Muscle of arm (tissue), 14 donors: ENCODE results near the gene UAP1L1. TPM values are rescaled to one million over a fixed set of nuclear protein-coding genes. Genes with fewer than 3 reads are reported as not detected.
A peak's percentile ranks its signal among the peaks of the same experiment; 100 is the strongest.
"Not testable (repeated sequence)": the region's sequence is repeated elsewhere in the genome, so short reads cannot be mapped to it uniquely, and the experiment has no call there.

ENCODE experiments used
- DNase-seq: peaks from one replicate; pipeline ENCODE4 v3.0.0-alpha.2; 2013
- long read RNA-seq, 11 donors: transcript quantifications; one replicate each; lab custom pipeline, GENCODE V29; 2026
- polyA plus RNA-seq, 12 donors: library from polyadenylated mRNA; unstranded; fragments of 120-200 nt; gene quantifications; one replicate each; pipeline ENCODE4 v1.2.1, GENCODE V29; 2013; ENCODE audit not compliant: insufficient read length in 12 of 12

UAP1L1 gene
- 1 to 10 TPM in 10 of 12 donors, not detected in 2; 1.4 to 3.8 (median 1.8) TPM for polyA plus RNA-seq
- long read RNA-seq, donor 1, partial matches to known transcripts, result 0 of 1 reads
- long read RNA-seq, donor 1, other reads (novel, unspliced or antisense), result 0 of 1 reads
- long read RNA-seq, donor 2, result 0 reads
- long read RNA-seq, donor 3, result 0 reads
- long read RNA-seq, donor 4, result 0 reads
- long read RNA-seq, donor 5, result 0 reads
- long read RNA-seq, donor 6, partial matches to known transcripts, result 0 of 1 reads
- long read RNA-seq, donor 6, other reads (novel, unspliced or antisense), result 0 of 1 reads
- long read RNA-seq, donor 7, result 0 reads
- long read RNA-seq, donor 8, partial matches to known transcripts, result 0 of 2 reads
- long read RNA-seq, donor 8, other reads (novel, unspliced or antisense), result 0 of 2 reads
- long read RNA-seq, donor 9, result 0 reads
- long read RNA-seq, donor 10, result 0 reads
- long read RNA-seq, donor 11, result 0 reads

GRCh38 chr9:137077010-137077747 lies at the start of gene UAP1L1:
Gene UAP1L1, plus strand, starts transcription at chr9:137077517. Its CDS starts 16 bp downstream, at chr9:137077533.
- no peak for DNase-seq

- no peak for DNase-seq
Observed at GRCh38 chr9:137028263-137029057, 48.9 kb upstream of the UAP1L1 start.

- peak; percentile 55 for DNase-seq
Observed at GRCh38 chr9:137029058-137029936, 48.0 kb upstream of the UAP1L1 start.

GRCh38 chr9:137030006-137030405 lies 47.3 kb upstream of the UAP1L1 start:
- DNase-seq, result no peak

- DNase-seq, result no peak
Observed at GRCh38 chr9:137030538-137031527, 46.5 kb upstream of the UAP1L1 start.

- DNase-seq, result no peak
Observed at GRCh38 chr9:137031904-137032640, 45.2 kb upstream of the UAP1L1 start, which contains the start of gene FUT7. Gene FUT7, minus strand, starts transcription at chr9:137032088. Its CDS starts 97 bp downstream, at chr9:137031991.

GRCh38 chr9:137032858-137033257 lies 44.5 kb upstream of the UAP1L1 start:
- no peak for DNase-seq

- DNase-seq, result not testable (repeated sequence)
Observed at GRCh38 chr9:137033481-137033880, 43.8 kb upstream of the UAP1L1 start.

GRCh38 chr9:137034039-137034708 lies 43.1 kb upstream of the UAP1L1 start:
- no peak for DNase-seq

GRCh38 chr9:137034709-137035506 lies 42.4 kb upstream of the UAP1L1 start:
- DNase-seq, result peak; percentile 89

GRCh38 chr9:137035507-137035834 lies 41.8 kb upstream of the UAP1L1 start:
- DNase-seq, result no peak

GRCh38 chr9:137035937-137036336 lies 41.4 kb upstream of the UAP1L1 start:
- DNase-seq, result no peak

- DNase-seq, result no peak
Observed at GRCh38 chr9:137037035-137037434, 40.3 kb upstream of the UAP1L1 start.

GRCh38 chr9:137037483-137037882 lies 39.8 kb upstream of the UAP1L1 start:
- no peak for DNase-seq

GRCh38 chr9:137038916-137039315 lies 38.4 kb upstream of the UAP1L1 start:
- DNase-seq, result no peak

GRCh38 chr9:137039611-137040366 lies 37.5 kb upstream of the UAP1L1 start:
- DNase-seq, result no peak

- no peak for DNase-seq
Observed at GRCh38 chr9:137040568-137040967, 36.7 kb upstream of the UAP1L1 start.
